ENCODE data around the gene KTN1.

Gene KTN1

GRCh38 chr14:55572578-55572977 is 7.4 kb upstream of the KTN1 start:
- no peak for DNase-seq (ENCODE audit: low read depth)

GRCh38 chr14:55574988-55575387 is 5.0 kb upstream of the KTN1 start:
- DNase-seq (ENCODE audit: low read depth): no peak

GRCh38 chr14:55577229-55577628 is 2.8 kb upstream of the KTN1 start:
- DNase-seq (ENCODE audit: low read depth): no peak

- no peak for DNase-seq (ENCODE audit: low read depth)
These were observed 1.5 kb upstream of the KTN1 start for GRCh38 chr14:55578511-55578910.

GRCh38 chr14:55580470-55581341 is 699 bp downstream of the KTN1 start:
- peak; percentile 29 for DNase-seq (ENCODE audit: low read depth)

- no peak for DNase-seq (ENCODE audit: low read depth)
These were observed 1.4 kb downstream of the KTN1 start for GRCh38 chr14:55581342-55581771.

GRCh38 chr14:55582746-55583145 is 2.7 kb downstream of the KTN1 start:
- DNase-seq (ENCODE audit: low read depth): no peak

GRCh38 chr14:55583942-55584468 is 4.0 kb downstream of the KTN1 start:
- DNase-seq (ENCODE audit: low read depth): no peak

- DNase-seq (ENCODE audit: low read depth): no peak
These were observed 5.8 kb downstream of the KTN1 start for GRCh38 chr14:55585854-55586253.

- DNase-seq (ENCODE audit: low read depth): no peak
These were observed 6.4 kb downstream of the KTN1 start for GRCh38 chr14:55586411-55586810.

- DNase-seq (ENCODE audit: low read depth): no peak
These were observed 7.8 kb downstream of the KTN1 start for GRCh38 chr14:55587847-55588246.

GRCh38 chr14:55588259-55588699 is 8.3 kb downstream of the KTN1 start:
- DNase-seq (ENCODE audit: low read depth): no peak

- DNase-seq (ENCODE audit: low read depth): no peak
These were observed 9.2 kb downstream of the KTN1 start for GRCh38 chr14:55589171-55589570.

- no peak for DNase-seq (ENCODE audit: low read depth)
These were observed 12.4 kb downstream of the KTN1 start for GRCh38 chr14:55592436-55592835.

- DNase-seq (ENCODE audit: low read depth): no peak
These were observed 13.7 kb downstream of the KTN1 start for GRCh38 chr14:55593698-55594097.

- no peak for DNase-seq (ENCODE audit: low read depth)
These were observed 19.4 kb downstream of the KTN1 start for GRCh38 chr14:55599250-55599879.

GRCh38 chr14:55600784-55601561 is 21.0 kb downstream of the KTN1 start:
- no peak for DNase-seq (ENCODE audit: low read depth)

GRCh38 chr14:55603401-55603953 is 23.5 kb downstream of the KTN1 start:
- no peak for DNase-seq (ENCODE audit: low read depth)

GRCh38 chr14:55604488-55604887 is 24.5 kb downstream of the KTN1 start:
- no peak for DNase-seq (ENCODE audit: low read depth)

GRCh38 chr14:55604900-55605418 is 25.0 kb downstream of the KTN1 start:
- DNase-seq (ENCODE audit: low read depth): no peak

- no peak for DNase-seq (ENCODE audit: low read depth)
These were observed 25.8 kb downstream of the KTN1 start for GRCh38 chr14:55605793-55606192.

- DNase-seq (ENCODE audit: low read depth): no peak
These were observed 27.4 kb downstream of the KTN1 start for GRCh38 chr14:55607386-55607785.

Measured in stimulated activated CD8-positive, alpha-beta memory T cell treated with anti-CD3 and anti-CD28 coated beads, Interleukin-15, amount 100 ng/mL, for 24 hours (primary cell).